GM04504 (cell line): ENCODE data around the gene NYNRIN.
"Not testable (repeated sequence)": the region's sequence is repeated elsewhere in the genome, so short reads cannot be mapped to it uniquely, and the experiment has no call there.

Experiments used
- DNase-seq: peaks from one replicate; pipeline ENCODE4 v3.0.0-alpha.2; 2012; ENCODE audit warnings: low read depth

Gene NYNRIN

GRCh38 chr14:24369907-24370687 lies 28.7 kb upstream of the NYNRIN start:
- DNase-seq, result no peak

- no peak for DNase-seq
Measured at GRCh38 chr14:24370748-24371147, 28.1 kb upstream of the NYNRIN start.

- not testable (repeated sequence) for DNase-seq
Measured at GRCh38 chr14:24371605-24372004, 27.2 kb upstream of the NYNRIN start.

- DNase-seq, result no peak
Measured at GRCh38 chr14:24372701-24373416, 25.9 kb upstream of the NYNRIN start.

GRCh38 chr14:24376448-24377070 lies 22.2 kb upstream of the NYNRIN start:
- DNase-seq, result no peak

- DNase-seq, result no peak
Measured at GRCh38 chr14:24377126-24377525, 21.7 kb upstream of the NYNRIN start.

GRCh38 chr14:24377657-24378056 lies 21.1 kb upstream of the NYNRIN start:
- no peak for DNase-seq

- DNase-seq, result no peak
Measured at GRCh38 chr14:24378327-24378726, 20.5 kb upstream of the NYNRIN start.

- DNase-seq, result no peak
Measured at GRCh38 chr14:24378981-24379906, 19.6 kb upstream of the NYNRIN start.

- no peak for DNase-seq
Measured at GRCh38 chr14:24379907-24380730, 18.7 kb upstream of the NYNRIN start.

- DNase-seq, result no peak
Measured at GRCh38 chr14:24381363-24382063, 17.3 kb upstream of the NYNRIN start.

GRCh38 chr14:24382064-24382371 lies 16.8 kb upstream of the NYNRIN start:
- DNase-seq, result no peak

- DNase-seq, result no peak
Measured at GRCh38 chr14:24384169-24384568, 14.6 kb upstream of the NYNRIN start.

- no peak for DNase-seq
Measured at GRCh38 chr14:24385524-24385923, 13.3 kb upstream of the NYNRIN start.

GRCh38 chr14:24387009-24387345 lies 11.8 kb upstream of the NYNRIN start:
- DNase-seq, result no peak

- DNase-seq, result not testable (repeated sequence)
Measured at GRCh38 chr14:24387579-24387978, 11.2 kb upstream of the NYNRIN start.

- no peak for DNase-seq
Measured at GRCh38 chr14:24388474-24389179, 10.2 kb upstream of the NYNRIN start.

GRCh38 chr14:24389226-24389848 lies 9.5 kb upstream of the NYNRIN start:
- no peak for DNase-seq

GRCh38 chr14:24390701-24391468 lies 7.9 kb upstream of the NYNRIN start:
- no peak for DNase-seq
